Measurements from ENCODE around the gene NLGN1. TPM values are rescaled to one million over a fixed set of nuclear protein-coding genes. Genes with fewer than 3 reads are reported as not detected.
"Not testable (repeated sequence)": the region's sequence is repeated elsewhere in the genome, so short reads cannot be mapped to it uniquely, and the experiment has no call there.

Gene NLGN1
- total and polyA plus RNA-seq, 9 of the 15 experiments (the other 6 are each of a cell fraction or from before 2014, with no cell fraction given): under 0.01 to 0.01 TPM; not detected in 7

DNA sequence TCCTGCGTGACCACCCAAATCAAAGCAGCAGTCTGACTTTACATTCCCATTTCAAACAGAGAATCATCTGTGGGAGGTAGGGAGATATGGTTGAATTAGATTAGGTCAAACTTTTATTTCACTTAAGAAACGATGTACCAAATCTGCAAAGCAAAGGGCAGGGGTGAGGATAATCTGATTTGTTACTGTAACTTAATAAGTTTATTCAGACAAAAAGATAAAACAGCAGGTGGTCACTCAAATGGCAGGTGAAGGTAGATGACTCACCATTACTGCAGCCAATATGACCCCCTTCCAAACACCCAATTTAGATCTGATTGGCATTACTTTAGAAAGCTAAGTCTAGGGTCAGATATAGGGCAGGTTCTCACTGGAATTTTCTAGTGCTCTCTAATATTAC, 810.6 kb downstream of the NLGN1 start:
- ATAC-seq (no peak), FAIRE-seq (no peak), DNase-seq (ENCODE audit: extremely low read depth in 1 of 4, low spot score in 3 of 4) (no peak)
- Histone ChIP-seq H4K20me1 (replicated peaks; ENCODE audit: control insufficient read depth, insufficient read depth, low read length) (no peaks in the 10 kb centered on the region), H3K36me3 (ENCODE audit: control insufficient read depth, insufficient read depth, low read length) (no peaks in the 10 kb centered on the region), H3K27me3 (ENCODE audit: control insufficient read depth in 2 of 2, insufficient read depth in 2 of 2, low read length in 2 of 2) (no peaks in the 10 kb centered on the region), H3K9ac (ENCODE audit: insufficient read depth in 1 of 2, low read depth in 2 of 2, low read length in 2 of 2) (no peak overlapping the region), H3K9me1 (ENCODE audit: control insufficient read depth, insufficient read depth, low read length) (no peaks in the 10 kb centered on the region), H3K4me3 (no peak overlapping the region), H3K9me3 (replicated peaks; ENCODE audit: control insufficient read depth, insufficient read depth, low read depth, low read length) (no peaks in the 10 kb centered on the region), H3K79me2 (ENCODE audit: control insufficient read depth, insufficient read depth, low read length) (no peaks in the 10 kb centered on the region), H3K27ac (ENCODE audit: extremely low read depth, low read depth, low read length) (no peak overlapping the region), H3K4me1 (replicated peaks in 1 of 2; ENCODE audit: control insufficient read depth in 2 of 2, insufficient read depth in 2 of 2, low read length in 2 of 2) (no peaks in the 10 kb centered on the region), H2AFZ (ENCODE audit: low read depth, low read length) (no peak overlapping the region), H3K4me2 (ENCODE audit: insufficient read depth, low read length) (no peak overlapping the region)
- in situ Hi-C loops (cut with MboI): no loop called here
- BruUV-seq (replicated peaks): no TSS peak
- POLR2A ChIA-PET: no interaction called here
- WGBS (ENCODE audit: insufficient coverage, low coverage, missing lambda C conversion rate): 0% methylated on average over 2 of the region's 2 CpGs
- TF ChIP-seq ZNF354B (CRISPR knock-in tag; IDR thresholded peaks at IDR 0.05) (no peak), NR2C2 (CRISPR knock-in tag; IDR thresholded peaks at IDR 0.05) (no peak), NR2C2 (tag; IDR thresholded peaks at IDR 0.05) (no peak), CCNT2 (IDR thresholded peaks at IDR 0.05; ENCODE audit: borderline replicate concordance, extremely low read depth, insufficient read length, low read depth, low read length) (no peak), CEBPG (CRISPR knock-in tag; IDR thresholded peaks at IDR 0.05) (no peak), CEBPG (tag; conservative IDR thresholded peaks at IDR 0.05 in 1 of 2, IDR thresholded peaks at IDR 0.05 in 1 of 2) (no peak)
- CTCF ChIA-PET (ENCODE audit: low intra/inter-chr PET ratio): no interaction called here
- intact Hi-C loops (cut with micrococcal nuclease): no loop called here

DNA sequence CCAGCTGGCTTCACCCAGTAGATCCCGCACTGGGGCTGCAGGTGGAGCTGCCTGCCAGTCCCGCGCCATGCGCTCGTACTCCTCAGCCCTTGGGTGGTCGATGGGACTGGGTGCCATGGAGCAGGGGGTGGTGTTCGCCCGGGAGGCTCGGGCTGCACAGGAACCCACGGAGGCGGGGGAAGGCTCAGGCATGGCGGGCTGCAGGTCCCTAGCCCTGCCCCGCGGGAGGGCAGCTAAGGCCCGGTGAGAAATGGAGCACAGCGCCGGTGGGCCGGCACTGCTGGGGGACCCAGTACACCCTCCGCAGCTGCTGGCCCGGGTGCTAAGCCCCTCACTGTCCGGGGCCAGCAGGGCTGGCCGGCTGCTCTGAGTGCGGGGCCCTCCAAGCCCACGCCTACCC, 814.4 kb downstream of the NLGN1 start:
- POLR2A ChIA-PET; ATAC-seq; H3K27me3 ChIP-seq (ENCODE audit: control insufficient read depth in 2 of 2, insufficient read depth in 2 of 2, low read length in 2 of 2); H3K4me3 ChIP-seq; H2AFZ ChIP-seq (ENCODE audit: low read depth, low read length); H3K4me1 ChIP-seq (replicated peaks in 1 of 2; ENCODE audit: control insufficient read depth in 2 of 2, insufficient read depth in 2 of 2, low read length in 2 of 2); H3K4me2 ChIP-seq (ENCODE audit: insufficient read depth, low read length); BruUV-seq (replicated peaks); H3K36me3 ChIP-seq (ENCODE audit: control insufficient read depth, insufficient read depth, low read length); H3K79me2 ChIP-seq (ENCODE audit: control insufficient read depth, insufficient read depth, low read length); DNase-seq (ENCODE audit: extremely low read depth in 1 of 4, low spot score in 3 of 4); in situ Hi-C loops (cut with MboI); H4K20me1 ChIP-seq (replicated peaks; ENCODE audit: control insufficient read depth, insufficient read depth, low read length); CTCF ChIA-PET (ENCODE audit: low intra/inter-chr PET ratio); H3K9me3 ChIP-seq (replicated peaks; ENCODE audit: control insufficient read depth, insufficient read depth, low read depth, low read length); intact Hi-C loops (cut with micrococcal nuclease); H3K9ac ChIP-seq (ENCODE audit: insufficient read depth in 1 of 2, low read depth in 2 of 2, low read length in 2 of 2); H3K9me1 ChIP-seq (ENCODE audit: control insufficient read depth, insufficient read depth, low read length); H3K27ac ChIP-seq (ENCODE audit: extremely low read depth, low read depth, low read length); FAIRE-seq: not testable (repeated sequence)
- 7% methylated on average over 17 of the region's 24 CpGs for WGBS (ENCODE audit: insufficient coverage, low coverage, missing lambda C conversion rate)
